Measurements from ENCODE around the gene TNFSF10. TPM values are rescaled to one million over a fixed set of nuclear protein-coding genes. Genes with fewer than 3 reads are reported as not detected.

Gene TNFSF10
- total and polyA plus RNA-seq, 2 of the 8 experiments (the other 6 are each of a cell fraction or from before 2014, with no cell fraction given) = 0.06 TPM; not detected in 1

- TF ChIP-seq CHD7 (IDR thresholded peaks at IDR 0.05; ENCODE audit: insufficient replicate concordance, low read length) (no peak), POU5F1 (IDR thresholded peaks at IDR 0.05; ENCODE audit: low read depth, low read length) (no peak), CBX8 (IDR thresholded peaks at IDR 0.05; ENCODE audit: borderline replicate concordance, low read depth, low read length) (no peak), EGR1 (IDR thresholded peaks at IDR 0.05; ENCODE audit: borderline replicate concordance, low read depth, low read length) (no peak)
These were observed 29.4 kb upstream of the TNFSF10 start (continued) for GRCh38 chr3:172552607-172553006.

Measured in H1 (cell line).